ENCODE results near the gene SLC25A45.

The SLC25A45 gene, protein sequence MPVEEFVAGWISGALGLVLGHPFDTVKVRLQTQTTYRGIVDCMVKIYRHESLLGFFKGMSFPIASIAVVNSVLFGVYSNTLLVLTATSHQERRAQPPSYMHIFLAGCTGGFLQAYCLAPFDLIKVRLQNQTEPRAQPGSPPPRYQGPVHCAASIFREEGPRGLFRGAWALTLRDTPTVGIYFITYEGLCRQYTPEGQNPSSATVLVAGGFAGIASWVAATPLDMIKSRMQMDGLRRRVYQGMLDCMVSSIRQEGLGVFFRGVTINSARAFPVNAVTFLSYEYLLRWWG

DNA sequence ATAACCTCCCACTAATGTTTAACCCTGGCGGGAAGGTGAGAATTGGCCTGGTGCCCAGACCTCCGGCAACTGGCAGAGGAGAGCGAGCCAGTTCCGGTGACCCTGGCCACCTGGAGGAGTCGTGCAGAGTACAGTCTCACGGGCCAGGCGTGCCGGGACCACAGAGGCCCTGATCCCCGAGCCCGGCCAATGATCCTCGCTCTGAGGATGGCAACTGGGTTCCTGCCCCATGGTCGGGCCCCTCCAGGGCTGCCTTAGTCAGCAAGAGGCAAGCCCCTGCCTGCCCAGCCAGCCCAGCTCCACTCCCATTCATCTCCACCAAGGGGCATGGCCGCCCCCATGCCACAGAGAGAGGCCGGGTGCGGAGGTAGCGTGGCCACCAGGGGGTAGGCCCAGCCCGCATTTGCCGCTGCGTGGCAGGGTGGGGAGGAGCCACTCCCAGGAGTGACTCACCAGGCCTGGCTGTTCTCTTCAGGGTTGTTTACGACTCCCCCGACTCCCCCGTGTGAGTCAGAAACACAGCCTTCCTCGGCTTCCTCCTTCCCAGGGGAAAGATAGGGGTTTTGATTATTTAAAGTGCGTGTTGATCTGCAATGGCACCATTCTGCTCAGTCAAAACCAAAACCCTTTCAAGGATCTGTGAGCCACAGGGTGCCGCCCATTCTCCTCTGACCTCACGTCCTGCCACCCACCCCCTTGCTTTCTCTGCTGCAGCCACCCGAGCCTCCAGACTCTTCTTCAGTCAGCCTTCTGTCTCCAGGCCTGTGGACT, at the start of gene SLC25A45:
TSS of gene SLC25A45 (minus strand) at position 614 of the 771 bp plus-strand sequence. CDS start 695 bp downstream, outside the sequence.
- peak within 1 kb of the TSS; percentile 100 for H3K27ac ChIP-seq
- TF ChIP-seq, protein P1, sequence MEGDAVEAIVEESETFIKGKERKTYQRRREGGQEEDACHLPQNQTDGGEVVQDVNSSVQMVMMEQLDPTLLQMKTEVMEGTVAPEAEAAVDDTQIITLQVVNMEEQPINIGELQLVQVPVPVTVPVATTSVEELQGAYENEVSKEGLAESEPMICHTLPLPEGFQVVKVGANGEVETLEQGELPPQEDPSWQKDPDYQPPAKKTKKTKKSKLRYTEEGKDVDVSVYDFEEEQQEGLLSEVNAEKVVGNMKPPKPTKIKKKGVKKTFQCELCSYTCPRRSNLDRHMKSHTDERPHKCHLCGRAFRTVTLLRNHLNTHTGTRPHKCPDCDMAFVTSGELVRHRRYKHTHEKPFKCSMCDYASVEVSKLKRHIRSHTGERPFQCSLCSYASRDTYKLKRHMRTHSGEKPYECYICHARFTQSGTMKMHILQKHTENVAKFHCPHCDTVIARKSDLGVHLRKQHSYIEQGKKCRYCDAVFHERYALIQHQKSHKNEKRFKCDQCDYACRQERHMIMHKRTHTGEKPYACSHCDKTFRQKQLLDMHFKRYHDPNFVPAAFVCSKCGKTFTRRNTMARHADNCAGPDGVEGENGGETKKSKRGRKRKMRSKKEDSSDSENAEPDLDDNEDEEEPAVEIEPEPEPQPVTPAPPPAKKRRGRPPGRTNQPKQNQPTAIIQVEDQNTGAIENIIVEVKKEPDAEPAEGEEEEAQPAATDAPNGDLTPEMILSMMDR (IDR thresholded peaks at IDR 0.05): peak; percentile 74
- no peak for TF ChIP-seq ZFX (IDR thresholded peaks at IDR 0.05; ENCODE audit: borderline replicate concordance)

DNA sequence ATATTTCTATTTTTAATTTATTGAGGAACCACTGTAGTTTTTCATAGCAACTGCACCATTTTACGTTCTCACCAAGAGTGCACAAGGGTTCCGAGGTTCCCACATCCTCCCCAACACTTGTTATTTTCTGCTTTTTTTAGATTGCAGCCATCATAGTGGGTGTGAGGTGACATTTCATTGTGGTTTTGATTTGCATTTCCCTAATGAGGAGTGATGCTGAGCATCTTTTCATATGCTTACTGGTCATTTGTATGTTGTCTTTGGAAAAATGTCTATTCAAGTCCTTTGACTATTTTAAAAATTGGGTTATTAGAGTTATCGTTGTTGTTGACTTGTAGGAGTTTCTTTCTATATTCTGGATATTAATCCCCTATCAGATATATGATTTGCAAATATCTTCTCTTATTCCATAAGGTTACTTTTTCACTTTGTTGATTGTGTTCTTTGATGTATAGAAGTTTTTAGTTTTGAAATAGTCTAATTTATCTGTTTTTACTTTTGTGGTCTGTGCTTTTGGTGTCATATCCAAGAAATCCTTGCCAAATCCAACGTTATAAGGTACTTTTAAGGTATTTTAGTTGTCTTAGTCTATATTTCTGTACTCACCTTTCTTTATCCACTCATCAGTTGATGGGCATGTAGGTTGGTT, 49.1 kb upstream of the SLC25A45 start:
- TF ChIP-seq, protein P1 (IDR thresholded peaks at IDR 0.05): no peak
- TF ChIP-seq ZFX (IDR thresholded peaks at IDR 0.05; ENCODE audit: borderline replicate concordance): no peak
- peak overlapping the region; percentile 100; the same call in 1 of the 2 replicates for H3K27ac ChIP-seq

DNA sequence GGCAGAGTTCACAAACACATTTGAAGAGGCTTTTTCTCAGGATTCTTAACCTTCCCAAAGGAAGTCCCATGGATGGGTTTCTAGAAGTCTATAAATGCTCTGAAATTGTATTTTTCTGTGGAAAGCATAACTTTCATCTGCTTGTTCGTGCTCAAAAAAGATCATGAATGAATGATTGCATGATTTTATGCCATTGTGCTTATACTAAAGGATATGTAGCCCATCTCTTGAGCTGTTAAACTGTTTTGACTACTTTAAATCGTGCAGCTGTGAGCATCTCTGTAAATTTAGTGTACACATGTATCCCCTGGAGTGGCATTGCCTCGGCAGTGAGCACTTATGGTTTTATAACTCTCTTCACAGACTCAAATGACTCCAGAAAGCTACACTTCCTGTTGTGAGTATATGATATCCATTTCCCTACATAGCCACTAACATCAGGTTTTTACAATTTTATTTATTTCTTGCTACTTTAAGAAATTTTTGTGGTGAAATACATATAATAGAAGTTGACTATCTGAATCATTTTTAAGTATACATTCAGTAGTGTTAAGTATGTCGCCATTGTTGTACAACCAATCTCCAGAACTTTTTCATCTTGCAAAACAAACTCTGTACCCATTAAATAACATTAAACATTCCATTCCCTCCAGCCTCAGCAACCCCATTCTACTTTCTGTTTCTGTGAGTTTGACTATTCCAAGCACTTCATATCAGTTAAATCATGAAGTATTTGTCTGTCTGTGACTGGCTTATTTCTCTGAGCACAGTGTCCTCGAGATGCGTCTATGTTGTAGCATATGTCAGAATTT, 48.2 kb upstream of the SLC25A45 start:
- H3K27ac ChIP-seq: peak overlapping the region; percentile 100
- no peak for TF ChIP-seq ZFX (IDR thresholded peaks at IDR 0.05; ENCODE audit: borderline replicate concordance)
- TF ChIP-seq, protein P1 (IDR thresholded peaks at IDR 0.05): no peak

DNA sequence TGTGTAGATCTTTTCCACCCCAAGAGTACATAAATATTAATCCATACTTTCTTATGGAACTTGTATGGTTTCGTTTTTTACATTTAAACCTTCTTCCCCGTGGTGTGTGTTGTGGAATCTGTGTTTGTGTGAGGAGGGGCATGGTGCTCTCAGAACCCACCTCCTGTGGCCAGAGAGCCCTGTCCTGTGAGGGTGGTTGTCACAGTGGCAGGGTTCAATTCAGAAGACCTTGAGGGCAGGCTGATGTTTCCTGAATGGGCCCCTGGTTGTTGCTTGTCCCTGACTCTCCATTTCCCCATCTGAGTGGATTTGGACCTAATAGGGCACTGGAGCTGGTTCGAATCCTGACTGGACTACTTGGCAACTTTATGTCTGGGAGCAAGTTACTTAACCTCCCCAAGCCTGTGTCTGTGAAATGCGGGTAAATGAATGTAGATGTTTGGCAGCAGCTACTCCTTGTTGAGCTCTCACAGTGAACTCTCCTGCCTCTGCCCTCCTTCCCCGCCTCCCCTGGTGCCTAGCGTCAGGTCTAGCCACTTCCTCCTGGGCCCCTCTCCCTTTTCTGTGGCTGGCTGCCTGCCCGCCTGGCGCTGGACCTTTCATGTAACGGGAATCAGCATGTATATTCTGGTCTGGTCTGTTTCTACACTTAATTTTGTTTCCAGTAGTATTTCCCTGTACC, 47.4 kb upstream of the SLC25A45 start:
- TF ChIP-seq, protein P1 (IDR thresholded peaks at IDR 0.05): no peak
- no peak for TF ChIP-seq ZFX (IDR thresholded peaks at IDR 0.05; ENCODE audit: borderline replicate concordance)
- H3K27ac ChIP-seq: peak overlapping the region; percentile 100

DNA sequence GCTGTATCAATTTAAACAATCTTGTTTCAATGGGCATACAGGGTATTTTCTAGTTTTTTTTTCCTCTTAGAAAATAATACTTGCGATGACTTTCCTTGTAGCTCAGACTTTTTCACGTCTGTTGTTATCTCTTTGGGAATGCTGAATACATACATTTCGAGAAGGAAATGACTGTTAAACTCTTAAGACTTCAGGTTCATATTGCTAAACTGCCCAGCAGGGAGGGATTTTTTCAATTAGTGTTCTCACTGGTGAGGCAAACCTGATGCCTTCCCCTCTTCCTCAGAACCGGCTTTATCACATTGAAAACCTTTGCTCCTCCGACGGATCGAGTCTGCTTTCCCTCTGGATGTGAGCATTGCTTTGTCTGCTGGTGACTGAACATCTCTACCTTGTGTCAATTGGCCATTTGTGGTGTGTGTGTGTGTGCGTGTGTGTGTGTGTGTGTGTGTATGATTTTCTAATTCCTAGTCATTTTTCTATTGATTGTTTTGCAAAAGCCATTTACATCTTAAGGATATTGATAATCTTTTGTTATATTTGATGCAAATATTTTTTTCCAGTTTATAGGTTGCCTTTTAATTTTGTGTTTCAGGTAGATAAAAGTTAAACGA, 46.7 kb upstream of the SLC25A45 start:
- TF ChIP-seq, protein P1 (IDR thresholded peaks at IDR 0.05): no peak
- no peak for TF ChIP-seq ZFX (IDR thresholded peaks at IDR 0.05; ENCODE audit: borderline replicate concordance)

DNA sequence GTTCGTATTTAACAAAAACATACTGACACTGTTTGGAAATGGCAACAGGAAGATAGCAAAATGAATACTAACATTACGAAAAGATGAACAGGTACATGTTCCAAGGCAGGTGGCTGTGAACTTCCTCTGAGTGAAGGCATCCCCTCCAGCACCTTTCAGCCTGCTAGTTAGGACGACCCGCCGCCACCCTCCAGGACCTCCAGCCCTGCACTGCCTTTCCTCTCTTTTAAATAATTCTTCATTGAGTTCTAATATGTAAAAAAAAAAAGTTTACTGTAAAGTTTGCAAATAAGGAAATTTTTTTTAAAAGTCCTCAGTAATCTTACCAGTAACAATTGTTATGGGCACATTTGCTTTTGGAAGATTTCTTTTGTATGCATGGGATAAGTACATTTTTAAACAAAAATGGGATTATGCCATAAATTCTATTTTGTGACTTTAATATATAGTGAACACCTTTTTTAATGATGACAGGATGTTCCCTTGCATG, 46.2 kb upstream of the SLC25A45 start:
- TF ChIP-seq, protein P1 (IDR thresholded peaks at IDR 0.05): no peak
- TF ChIP-seq ZFX (IDR thresholded peaks at IDR 0.05; ENCODE audit: borderline replicate concordance): no peak
- H3K27ac ChIP-seq: peak overlapping the region; percentile 100

More for the DNA sequence above, 46.7 kb upstream of the SLC25A45 start:
- peak overlapping the region; percentile 100; the same call in 1 of the 2 replicates for H3K27ac ChIP-seq

Data from 22Rv1 (cell line).